GM12878 (cell line): ENCODE measurements around the gene ASH1L. TPM values are rescaled to one million over a fixed set of nuclear protein-coding genes. Genes with fewer than 3 reads are reported as not detected.

ENCODE experiments used
- ATAC-seq: fragments of 200-7000 bp; cut with Tn5 transposase; 3 replicates; pipeline ENCODE4 v1.9.1; 2020; ENCODE audit warnings: mild to moderate bottlenecking, moderate library complexity
- BruUV-seq: library from RNA; stranded (reverse); fragments of 400-500 nt; replicated peaks from 2 replicates; lab custom pipeline; 2021; lab: Mats Ljungman, UMichigan
- CTCF ChIA-PET: fragments of 300-600 bp; sonication (Branson Sonifier 250); formaldehyde crosslinking; extraction: SDS; loops from one replicate; lab custom pipeline; 2021; ENCODE audit warnings: inconsistent platforms; lab: Yijun Ruan, JAX
- POLR2A ChIA-PET: fragments of 350-600 bp; formaldehyde crosslinking; extraction: SDS; loops from one replicate; lab custom pipeline; 2021; ENCODE audit warnings: inconsistent platforms; lab: Charles Lee
- RAD21 ChIA-PET: fragments of 300-600 bp; sonication (Branson Sonifier 250); formaldehyde crosslinking; loops from one replicate; lab custom pipeline; 2023; ENCODE audit warnings: antibody characterized with exemption; ENCODE audit not compliant: unreplicated experiment; lab: Charles Lee
- SMC1A ChIA-PET: fragments of 300-600 bp; sonication (Branson Sonifier 250); formaldehyde crosslinking; loops from one replicate; lab custom pipeline; 2023; ENCODE audit not compliant: unreplicated experiment, uncharacterized antibody; lab: Charles Lee
- DNase-seq: peaks from one replicate; pipeline ENCODE4 v3.0.0-alpha.2; 2011; ENCODE audit warnings: low read depth, low spot score
- FAIRE-seq: peaks from 3 replicates; lab custom pipeline; 2011; peaks lifted over from hg19 to GRCh38; lab: Jason Lieb, UNC
- H2AFZ ChIP-seq: 2 replicates; pipeline ENCODE4 v1.6.0; 2011; ENCODE audit warnings: low read depth, low read length, control low read depth; ENCODE audit not compliant: control insufficient read depth
- H3K27ac ChIP-seq: 2 replicates; pipeline ENCODE4 v1.5.1; 2011; ENCODE audit warnings: control low read depth; ENCODE audit not compliant: control insufficient read depth, insufficient read depth
- H3K27me3 ChIP-seq, 2 experiments: replicated peaks in 1 of 2; 2 replicates each; pipeline versions ENCODE4 v1.6.0 to v1.6.1; 2011; ENCODE audit warnings: low read length in 1 of 2; ENCODE audit not compliant: control insufficient read depth in 2 of 2, insufficient read depth in 2 of 2
- H3K36me3 ChIP-seq, 2 experiments: 2 replicates each; pipeline ENCODE4 v1.5.1; 2011; ENCODE audit warnings: low read length in 1 of 2; ENCODE audit not compliant: control insufficient read depth in 2 of 2, insufficient read depth in 2 of 2
- H3K4me1 ChIP-seq: 2 replicates; pipeline ENCODE4 v1.6.1; 2011; ENCODE audit warnings: mild to moderate bottlenecking, low read length, moderate library complexity, mixed read lengths; ENCODE audit not compliant: control insufficient read depth, insufficient read depth
- H3K4me2 ChIP-seq: 2 replicates; pipeline ENCODE4 v1.6.0; 2011; ENCODE audit warnings: control low read depth; ENCODE audit not compliant: control insufficient read depth, insufficient read depth
- H3K4me3 ChIP-seq: fragments of 200-600 bp; sonication (generic); 2 replicates; pipeline ENCODE4 v1.5.1; 2016
- H3K79me2 ChIP-seq: 2 replicates; pipeline ENCODE4 v1.6.0; 2011; ENCODE audit warnings: low read length; ENCODE audit not compliant: control insufficient read depth, insufficient read depth
- H3K9ac ChIP-seq: 2 replicates; pipeline ENCODE4 v1.8.0; 2011; ENCODE audit warnings: low read length, control low read depth, mixed read lengths; ENCODE audit not compliant: control insufficient read depth, insufficient read depth
- H3K9me3 ChIP-seq: replicated peaks from 3 replicates; pipeline ENCODE4 v1.5.1; 2011; ENCODE audit warnings: mild to moderate bottlenecking, low read length; ENCODE audit not compliant: control insufficient read depth, insufficient read depth
- H4K20me1 ChIP-seq: 2 replicates; pipeline ENCODE4 v1.6.0; 2011; ENCODE audit not compliant: control insufficient read depth, insufficient read depth
- ASH2L ChIP-seq: fragments of 300-600, 200-600 bp; sonication (generic); IDR thresholded peaks from 2 replicates; pipeline ENCODE4 v1.6.1; 2017; ENCODE audit warnings: low read depth, mild to moderate bottlenecking, borderline replicate concordance
- BCL11A ChIP-seq: IDR thresholded peaks from 2 replicates; pipeline ENCODE4 v1.6.1; 2011; ENCODE audit warnings: low read depth, low read length
- BCLAF1 ChIP-seq: fragments of 450-650 bp; IDR thresholded peaks from 2 replicates; pipeline ENCODE4 v1.6.1; 2017; ENCODE audit warnings: antibody characterized with exemption, mild to moderate bottlenecking, moderate library complexity
- CBFB ChIP-seq: IDR thresholded peaks from 2 replicates; pipeline ENCODE4 v1.6.1; 2016; ENCODE audit warnings: antibody characterized with exemption, low read depth
- E4F1 ChIP-seq: fragments of 450-650 bp; IDR thresholded peaks from 2 replicates; pipeline ENCODE4 v1.6.1; 2018; ENCODE audit warnings: borderline replicate concordance, mild to moderate bottlenecking; ENCODE audit not compliant: partially characterized antibody
- MTA2 ChIP-seq: fragments of 450-650 bp; IDR thresholded peaks from 2 replicates; pipeline ENCODE4 v1.6.1; 2016; ENCODE audit warnings: low read depth, mild to moderate bottlenecking, moderate library complexity
- MXI1 ChIP-seq: fragments of 150-350 bp; IDR thresholded peaks from 2 replicates; pipeline ENCODE4 v1.6.1; 2011; ENCODE audit warnings: low read depth, mild to moderate bottlenecking, inconsistent platforms, low read length, improper control_type of control experiment
- NFIC ChIP-seq: IDR thresholded peaks from 2 replicates; pipeline ENCODE4 v1.6.1; 2012; ENCODE audit warnings: low read depth, mild to moderate bottlenecking, inconsistent platforms, low read length, moderate library complexity
- NR2C2 ChIP-seq: IDR thresholded peaks from 2 replicates; pipeline ENCODE4 v1.6.1; 2011; ENCODE audit warnings: borderline replicate concordance, low read depth; ENCODE audit not compliant: control insufficient read depth, insufficient read length
- RAD51 ChIP-seq: fragments of 450-650 bp; IDR thresholded peaks from 2 replicates; pipeline ENCODE4 v1.6.1; 2016; ENCODE audit warnings: moderate library complexity, mild to moderate bottlenecking, inconsistent platforms
- RB1 ChIP-seq: fragments of 450-650 bp; formaldehyde crosslinking; IDR thresholded peaks from 2 replicates; pipeline ENCODE4 v1.6.1; 2017; ENCODE audit warnings: mild to moderate bottlenecking, borderline replicate concordance
- REST ChIP-seq: IDR thresholded peaks from 2 replicates; pipeline ENCODE4 v1.6.1; 2012; ENCODE audit warnings: mild to moderate bottlenecking, low read depth, low read length
- SP1 ChIP-seq: IDR thresholded peaks from one replicate; pipeline ENCODE4 v1.6.1; 2011; ENCODE audit warnings: low read depth, low read length
- SUZ12 ChIP-seq: fragments of 200-600 bp; sonication (generic); IDR thresholded peaks from one replicate; pipeline ENCODE4 v1.6.1; 2018; ENCODE audit warnings: antibody characterized with exemption, mild to moderate bottlenecking; ENCODE audit not compliant: unreplicated experiment
- ZNF274 ChIP-seq: IDR thresholded peaks from one replicate; pipeline ENCODE4 v1.8.0; 2011; ENCODE audit not compliant: insufficient read length, insufficient read depth
- ZNF622 ChIP-seq: fragments of 450-650 bp; IDR thresholded peaks from 2 replicates; pipeline ENCODE4 v1.6.1; 2017; ENCODE audit warnings: mild to moderate bottlenecking, inconsistent platforms
- WGBS: methylation state at CpG from one replicate; pipeline ENCODE4 v1.1.6; 2016; ENCODE audit warnings: low lambda C conversion rate; ENCODE audit not compliant: insufficient replicate concordance, insufficient coverage; ENCODE audit errors: missing lambda C conversion rate; 5-methylcytosine and 5-hydroxymethylcytosine counted together
- in situ Hi-C: fragments of 300-500 bp; cut with MboI; formaldehyde crosslinking; loops from 9 replicates; pipeline ENCODE4 v1.14.3; 2018; ENCODE audit warnings: mixed read lengths
- intact Hi-C: fragments of 100-400 bp; cut with micrococcal nuclease; formaldehyde crosslinking; loops from one replicate; pipeline ENCODE4 v1.14.2; 2022; ENCODE audit not compliant: unreplicated experiment
- polyA plus RNA-seq, 11 experiments: library from polyadenylated mRNA; depleted of rRNA in 4 of 11; unstranded in 6 of 11; stranded (reverse) in 5 of 11; fragments of >200 nt; fragmentation: Nextera tagmentation in 4 of 11; fragmentation: Illumina TruSeq in 1 of 11; extraction: Ambion mirVana in 4 of 11; extraction: Trizol in 1 of 11; gene quantifications; 1 replicate in 1 of 11; 2 replicates in 10 of 11; pipeline versions ENCODE4 v1.2.1 to v1.2.3, GENCODE V29; 2011 to 2016; ENCODE audit warnings: inconsistent platforms in 2 of 11, missing spikeins in 2 of 11, low read depth in 1 of 11
- total RNA-seq, 4 experiments: library from RNA; depleted of rRNA in 3 of 4; stranded (reverse); fragments of >200 nt in 3 of 4; fragmentation: Illumina TruSeq in 1 of 4; extraction: Trizol in 1 of 4; gene quantifications; 2 replicates each; pipeline versions ENCODE4 v1.2.1 to v1.2.3, GENCODE V29; 2013 to 2021

ASH1L gene
- total and polyA plus RNA-seq, 10 of the 15 experiments (the other 5 are each of a cell fraction or from before 2014, with no cell fraction given), result 1.7 to 23.9 (median 16.6) TPM

GRCh38 chr1:155329980-155330598 lies 232.5 kb downstream of the ASH1L start:
- Histone ChIP-seq H4K20me1 (no peaks in the 10 kb centered on the region), H3K4me2 (no peak overlapping the region), H3K27ac (no peak overlapping the region)
- RAD21 ChIA-PET, result no interaction called here
- no TSS peak for BruUV-seq
- no peak for TF ChIP-seq SP1
- TF ChIP-seq SUZ12, result no peak
- no peak for TF ChIP-seq RAD51
- no peak for TF ChIP-seq BCL11A
- TF ChIP-seq ASH2L, result no peak
- TF ChIP-seq BCLAF1, result no peak
- TF ChIP-seq MXI1, result no peak
- no peak for TF ChIP-seq MTA2
- TF ChIP-seq NR2C2, result no peak
- TF ChIP-seq ZNF622, result no peak
- no peak for TF ChIP-seq NFIC
- no peak for TF ChIP-seq RB1
- TF ChIP-seq ZNF274, result no peak
- no peak for TF ChIP-seq REST
- TF ChIP-seq E4F1, result no peak
- TF ChIP-seq CBFB, result no peak
- TF ChIP-seq, all 136 proteins: peak for 0
- no peak for FAIRE-seq
- in situ Hi-C loops, result no loop called here
- H3K9ac ChIP-seq, result no peak overlapping the region
- H3K79me2 ChIP-seq, result no peaks in the 10 kb centered on the region
- H3K36me3 ChIP-seq, result peaks cover 7 to 17% of the 10 kb centered on the region in 2 experiments
- H2AFZ ChIP-seq, result no peak overlapping the region
- no peak overlapping the region for H3K4me3 ChIP-seq
- no peaks in the 10 kb centered on the region for H3K4me1 ChIP-seq
- intact Hi-C loops, result no loop called here
- ChIA-PET SMC1A (no interaction called here), CTCF (no interaction called here), POLR2A (interaction anchor here (0.7 kb wide), 3 partner anchors 13 to 1194 kb away, joined by 4 to 7 read pairs (median 5); no protein-coding TSS in a partner anchor)
- no peaks in the 10 kb centered on the region for H3K9me3 ChIP-seq
- H3K27me3 ChIP-seq, result no peaks in the 10 kb centered on the region
- ATAC-seq, result no peak
- 76% methylated on average over 11 of the region's 11 CpGs for WGBS
- no peak for DNase-seq
